Mesenteric fat pad (tissue), 1 donor: ENCODE results near the gene AKT2. TPM values are rescaled to one million over a fixed set of nuclear protein-coding genes. Genes with fewer than 3 reads are reported as not detected.

Experiments
- DNase-seq: peaks from one replicate; pipeline ENCODE4 v3.0.0-alpha.2; 2020; ENCODE audit warnings: low spot score
- microRNA-seq: library from miRNA; unstranded; fragments of <30 nt; microRNA quantifications from one replicate; pipeline ENCODE4 v1.2.0, GENCODE V29; 2020; ENCODE audit warnings: borderline number of aligned reads
- total RNA-seq: library from RNA; stranded (reverse); fragmentation: NEBNext Ultra II Directional; extraction: Animal tissue kit (Norgen Biotek cat#: 25700); gene quantifications from one replicate; pipeline ENCODE4 v1.2.1, GENCODE V29; 2021
- donor health status: DM: yes; HTN: yes; CAD: no.

Gene AKT2
- total RNA-seq, 1 donor from 2014 or later: 189 TPM

DNA sequence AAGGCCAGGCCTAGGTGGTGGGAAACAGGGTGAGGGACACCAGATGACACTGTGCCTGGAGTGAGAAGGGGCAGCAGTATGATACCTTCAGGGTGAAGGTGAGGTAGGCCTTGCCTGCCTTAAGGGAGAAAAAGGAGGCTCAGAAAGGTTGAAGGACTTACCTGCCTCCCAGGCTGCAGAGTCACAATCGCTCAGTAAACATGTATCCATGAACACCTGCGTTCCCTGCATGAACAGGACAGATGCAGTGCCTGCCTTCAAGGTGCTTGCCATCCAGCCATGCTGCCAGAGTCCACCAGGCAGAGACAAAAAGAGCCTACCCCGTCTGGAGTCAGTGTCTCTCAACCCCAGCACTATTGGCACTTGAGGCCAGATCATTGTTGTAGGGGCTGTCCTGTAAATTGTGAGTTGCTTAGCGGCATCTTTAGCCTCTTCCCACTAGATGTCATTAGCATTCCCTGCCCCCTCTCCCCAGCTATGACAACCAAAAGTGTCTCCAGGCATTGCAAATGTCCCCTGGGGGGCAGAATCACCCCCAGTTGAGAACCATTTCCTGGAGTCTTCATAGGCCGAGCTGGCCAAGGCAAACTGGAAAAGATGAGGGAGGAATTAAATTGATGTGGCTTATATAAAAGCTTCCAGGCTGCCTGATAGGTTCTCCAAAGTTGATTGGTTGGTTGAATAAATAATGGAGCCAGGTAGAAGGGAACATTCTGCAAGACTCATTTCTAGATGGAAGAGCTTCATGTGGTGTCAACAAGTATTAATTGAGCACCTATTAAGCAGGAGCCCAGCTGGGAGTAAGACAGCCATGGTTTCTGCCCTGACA, 92.2 kb downstream of the AKT2 start:
- no peak for DNase-seq

DNA sequence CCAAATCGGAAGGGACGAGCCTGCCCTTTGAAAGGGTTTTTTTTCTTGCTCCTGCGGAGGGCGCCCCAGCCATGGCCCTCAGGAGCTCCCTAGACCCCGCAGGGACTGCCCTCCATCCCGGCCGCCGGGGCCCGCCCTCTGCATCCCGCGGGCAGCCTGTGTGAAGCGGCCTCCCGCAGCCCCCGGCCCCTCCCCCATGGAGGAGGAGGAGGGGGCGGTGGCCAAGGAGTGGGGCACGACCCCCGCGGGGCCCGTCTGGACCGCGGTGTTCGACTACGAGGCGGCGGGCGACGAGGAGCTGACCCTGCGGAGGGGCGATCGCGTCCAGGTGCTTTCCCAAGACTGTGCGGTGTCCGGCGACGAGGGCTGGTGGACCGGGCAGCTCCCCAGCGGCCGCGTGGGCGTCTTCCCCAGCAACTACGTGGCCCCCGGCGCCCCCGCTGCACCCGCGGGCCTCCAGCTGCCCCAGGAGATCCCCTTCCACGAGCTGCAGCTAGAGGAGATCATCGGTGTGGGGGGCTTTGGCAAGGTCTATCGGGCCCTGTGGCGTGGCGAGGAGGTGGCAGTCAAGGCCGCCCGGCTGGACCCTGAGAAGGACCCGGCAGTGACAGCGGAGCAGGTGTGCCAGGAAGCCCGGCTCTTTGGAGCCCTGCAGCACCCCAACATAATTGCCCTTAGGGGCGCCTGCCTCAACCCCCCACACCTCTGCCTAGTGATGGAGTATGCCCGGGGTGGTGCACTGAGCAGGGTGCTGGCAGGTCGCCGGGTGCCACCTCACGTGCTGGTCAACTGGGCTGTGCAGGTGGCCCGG, 93.1 kb downstream of the AKT2 start:
- no peak for DNase-seq

DNA sequence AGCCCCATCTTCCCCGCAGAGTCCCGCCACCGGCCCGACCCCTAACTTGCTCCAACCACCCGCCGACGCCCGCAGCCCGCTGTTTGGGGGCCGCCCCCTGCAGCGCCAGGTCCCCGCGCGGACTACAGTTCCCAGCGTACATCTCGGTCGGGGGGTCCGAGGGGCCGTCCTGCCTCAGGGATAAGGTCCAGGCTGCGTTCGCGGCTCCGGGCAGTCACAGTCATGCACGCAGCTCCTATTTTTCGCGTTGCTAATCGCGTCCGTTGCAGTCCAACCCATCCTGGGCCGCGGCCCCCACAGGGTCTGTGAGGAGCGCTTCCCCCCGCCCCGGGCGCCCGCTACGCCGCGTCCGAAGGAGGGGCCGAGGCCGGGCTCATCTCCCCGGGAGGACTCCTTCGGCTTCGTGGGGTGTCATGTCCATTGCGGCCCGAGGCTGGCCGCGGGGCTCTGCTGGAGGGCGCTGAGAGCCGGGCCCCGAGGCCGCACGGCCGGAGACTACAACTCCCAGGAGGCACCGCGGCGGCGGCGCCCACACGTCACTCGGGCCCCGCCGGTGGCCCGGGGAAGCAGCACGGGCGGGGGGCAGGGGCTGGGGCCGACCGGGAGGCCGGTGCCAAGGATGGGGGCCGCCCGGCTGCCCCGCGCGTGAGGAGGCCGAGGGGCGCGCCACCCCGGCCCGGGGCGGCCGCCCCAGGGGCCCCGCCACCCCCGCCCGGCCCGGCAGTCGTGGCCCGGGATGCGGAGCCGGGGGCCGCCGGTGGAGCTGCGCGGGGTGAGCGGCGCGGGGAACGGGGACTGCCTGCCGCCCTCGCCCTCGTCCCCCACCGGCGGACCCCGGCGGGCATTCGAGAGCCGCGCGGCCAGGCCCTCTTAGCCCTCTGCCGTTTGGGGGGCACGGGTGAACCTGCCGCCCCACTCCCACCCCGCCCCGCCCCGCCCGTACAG, 94.0 kb downstream of the AKT2 start, which contains the start of gene MAP3K10:
MAP3K10 (plus strand) TSS at position 536 of the 945 bp plus-strand sequence. CDS start 606 bp downstream, outside the sequence.
- peak; percentile 93 for DNase-seq

DNA sequence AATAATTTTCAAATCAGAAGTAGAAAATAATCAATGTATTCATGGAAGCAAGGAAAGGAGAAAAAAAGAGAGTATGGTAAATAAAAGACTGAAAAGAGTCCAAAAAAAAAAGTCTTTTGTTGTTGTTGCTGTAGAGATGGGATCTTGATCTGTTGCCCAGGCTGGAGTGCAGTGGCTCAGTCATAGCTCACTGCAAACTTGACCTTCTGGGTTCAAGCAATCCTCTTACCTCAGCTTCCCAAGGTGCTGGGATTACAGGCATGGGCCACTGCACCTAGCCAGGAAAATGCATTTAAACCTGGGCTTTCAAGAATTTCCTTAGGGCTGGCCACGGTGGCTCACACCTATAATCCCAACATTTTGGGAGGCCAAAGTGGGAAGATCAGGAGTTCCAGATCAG, 100.9 kb downstream of the AKT2 start:
- no peak for DNase-seq

Small RNA genes lying within 50 kb of the gene (microRNA-seq; reads per million reads assigned to microRNA genes)
- 18.9 reads per million, percentile 17 among the genes with 10 or more reads in this experiment for gene MIR641

Other genes with a start within 250 kb of the AKT2 start
- 11.4 TPM for gene ZNF780B, start 229.1 kb downstream of the AKT2 start, total RNA-seq
- gene ZNF780A, start 194.4 kb downstream of the AKT2 start, total RNA-seq: 12.7 TPM
- gene MAP3K10, start 93.9 kb downstream of the AKT2 start, total RNA-seq: 18.0 TPM
- gene TTC9B, start 67.0 kb downstream of the AKT2 start, total RNA-seq: not detected
- 0.39 TPM for gene CCNP, start 58.7 kb downstream of the AKT2 start, total RNA-seq
- 13.0 TPM for gene C19orf47, start 63.1 kb upstream of the AKT2 start, total RNA-seq
- 275 TPM for gene PLD3, start 63.4 kb upstream of the AKT2 start, total RNA-seq
- gene HIPK4, start 104.8 kb upstream of the AKT2 start, total RNA-seq: 0.29 TPM
- gene PRX, start 128.0 kb upstream of the AKT2 start, total RNA-seq: 2.3 TPM
- gene SERTAD1, start 140.6 kb upstream of the AKT2 start, total RNA-seq: 20.2 TPM
- 40.7 TPM for gene SERTAD3, start 159.0 kb upstream of the AKT2 start, total RNA-seq
- gene BLVRB, start 180.4 kb upstream of the AKT2 start, total RNA-seq: 141 TPM
- gene SPTBN4, start 181.7 kb upstream of the AKT2 start, total RNA-seq: 6.1 TPM